ENCODE results near the gene SOD2. TPM values are rescaled to one million over a fixed set of nuclear protein-coding genes. Genes with fewer than 3 reads are reported as not detected.

The SOD2 gene
- total RNA-seq, result 181 TPM

GRCh38 chr6:159693128-159693893, at the start of gene SOD2:
Gene SOD2, minus strand, starts transcription at chr6:159693241. Its CDS starts 74 bp downstream, at chr6:159693167.

GRCh38 chr6:159726918-159727716, 34.1 kb upstream of the SOD2 start, which contains the start of gene WTAP:
Gene WTAP, plus strand, starts transcription at chr6:159727506. Its CDS starts 8,760 bp downstream, at chr6:159736266.

Small RNA genes lying within 50 kb of the gene (small RNA-seq; reads per million reads assigned to genes)
- gene RNU4ATAC18P (ENCODE audit: low replicate concordance), result not detected

Other genes with a start within 250 kb of the SOD2 start
- gene WTAP, start 34.3 kb upstream of the SOD2 start, total RNA-seq, result 91.0 TPM
- gene ACAT2, start 68.8 kb upstream of the SOD2 start, total RNA-seq, result 12.6 TPM
- gene TCP1, start 96.4 kb upstream of the SOD2 start, total RNA-seq, result 253 TPM
- 25.7 TPM for gene MRPL18, start 97.2 kb upstream of the SOD2 start, total RNA-seq
- gene PNLDC1, start 107.0 kb upstream of the SOD2 start, total RNA-seq, result not detected
- not detected for gene MAS1, start 197.7 kb upstream of the SOD2 start, total RNA-seq

Data from metanephros (tissue), 2 donors.